Astrocyte (in vitro differentiated cells and primary cell): Measurements from ENCODE around the gene EIF4G3.

Source experiments
- CTCF ChIP-seq: IDR thresholded peaks from 2 replicates; pipeline ENCODE4 v1.5.1; 2011; ENCODE audit warnings: low read depth, mild to moderate bottlenecking, inconsistent platforms, low read length, moderate library complexity; ENCODE audit not compliant: insufficient read depth
- EZH2 ChIP-seq: IDR thresholded peaks from 2 replicates; pipeline ENCODE4 v1.6.1; 2012; ENCODE audit warnings: mild to moderate bottlenecking, low read length, inconsistent platforms; ENCODE audit not compliant: insufficient read depth

GRCh38 chr1:20983297-20983889 is 193.3 kb downstream of the EIF4G3 start:
- no peak for TF ChIP-seq CTCF
- no peak for TF ChIP-seq EZH2
